Measurements from ENCODE around the gene XIAP. TPM values are rescaled to one million over a fixed set of nuclear protein-coding genes. Genes with fewer than 3 reads are reported as not detected.
"Not testable (repeated sequence)": the region's sequence is repeated elsewhere in the genome, so short reads cannot be mapped to it uniquely, and the experiment has no call there.

The XIAP gene
- 33.6 and 39.3 TPM in 2 replicates for total RNA-seq

- DNase-seq (ENCODE audit: low read depth, low spot score): peak; percentile 62
These were observed at the start of gene XIAP for GRCh38 chrX:123859846-123860838. XIAP (plus strand) TSS chrX:123860053; CDS start chrX:123885663, 25,610 bp downstream.

- DNase-seq (ENCODE audit: low read depth, low spot score): no peak
These were observed 45.5 kb upstream of the XIAP start for GRCh38 chrX:123814343-123814742.

- DNase-seq (ENCODE audit: low read depth, low spot score): not testable (repeated sequence)
These were observed 44.9 kb upstream of the XIAP start for GRCh38 chrX:123814934-123815394.

- no peak for DNase-seq (ENCODE audit: low read depth, low spot score)
These were observed 42.5 kb upstream of the XIAP start for GRCh38 chrX:123817288-123817894.

GRCh38 chrX:123818243-123818642 lies 41.6 kb upstream of the XIAP start:
- DNase-seq (ENCODE audit: low read depth, low spot score): no peak

DNA sequence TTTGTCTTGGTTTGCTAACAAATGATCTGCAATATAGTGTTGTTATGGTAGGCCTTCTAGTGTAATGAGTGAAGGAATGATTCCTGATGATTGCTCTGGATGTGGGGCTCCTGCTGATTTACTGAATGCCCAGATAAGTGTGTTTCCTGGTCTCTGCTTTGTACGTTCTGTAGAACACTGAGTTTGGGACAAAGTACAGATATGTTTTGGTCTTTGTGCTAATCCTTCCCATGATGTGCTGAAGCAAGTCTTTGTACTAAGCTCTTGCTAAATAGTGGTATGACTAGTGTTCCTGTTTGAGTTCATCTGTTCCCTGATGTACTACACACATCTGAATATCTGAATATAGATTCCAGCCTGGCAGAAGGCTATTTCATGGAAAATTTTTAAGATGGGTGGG lies 36.9 kb upstream of the XIAP start:
- no peak for DNase-seq (ENCODE audit: low read depth, low spot score)

GRCh38 chrX:123830309-123830708 lies 29.5 kb upstream of the XIAP start:
- DNase-seq (ENCODE audit: low read depth, low spot score): no peak

DNA sequence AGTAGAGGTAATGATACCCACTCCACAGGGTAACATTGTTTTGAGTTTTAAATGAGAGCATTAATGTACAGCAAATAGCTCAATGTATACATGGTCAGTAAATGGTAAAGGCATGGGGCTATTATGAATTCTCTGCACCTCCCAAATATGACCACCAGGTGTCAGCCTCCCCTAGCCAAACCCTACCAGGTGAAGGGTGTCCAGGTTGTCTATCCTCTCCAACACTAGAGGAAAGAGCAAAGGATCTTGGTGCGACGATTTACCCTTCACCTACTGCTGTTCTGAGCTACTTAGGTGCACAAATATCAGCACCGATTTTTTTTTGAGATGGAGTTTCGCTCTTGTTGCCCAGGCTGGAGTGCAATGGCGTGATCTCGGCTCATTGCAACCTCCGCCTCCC lies 26.5 kb upstream of the XIAP start:
- DNase-seq (ENCODE audit: low read depth, low spot score): no peak

DNA sequence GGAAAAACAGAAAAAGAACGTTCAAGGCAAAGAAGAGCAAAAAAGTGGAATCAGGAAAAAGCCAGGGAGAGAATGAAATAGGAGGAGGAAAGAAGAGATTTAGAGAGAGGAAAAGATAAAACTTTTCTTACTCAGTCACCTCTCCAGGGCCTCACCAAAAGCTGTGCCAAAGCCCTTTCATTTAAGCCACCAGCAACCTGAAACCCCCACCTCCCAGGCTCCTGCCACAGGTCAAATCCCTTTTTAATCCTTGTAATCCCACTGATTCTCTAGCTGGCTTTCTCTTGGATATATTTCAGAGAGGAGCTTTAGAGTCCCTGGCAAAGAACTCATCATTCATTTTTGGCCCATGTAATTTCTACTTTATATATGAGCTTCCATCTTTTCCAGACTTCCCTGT lies 25.7 kb upstream of the XIAP start:
- DNase-seq (ENCODE audit: low read depth, low spot score): no peak

DNA sequence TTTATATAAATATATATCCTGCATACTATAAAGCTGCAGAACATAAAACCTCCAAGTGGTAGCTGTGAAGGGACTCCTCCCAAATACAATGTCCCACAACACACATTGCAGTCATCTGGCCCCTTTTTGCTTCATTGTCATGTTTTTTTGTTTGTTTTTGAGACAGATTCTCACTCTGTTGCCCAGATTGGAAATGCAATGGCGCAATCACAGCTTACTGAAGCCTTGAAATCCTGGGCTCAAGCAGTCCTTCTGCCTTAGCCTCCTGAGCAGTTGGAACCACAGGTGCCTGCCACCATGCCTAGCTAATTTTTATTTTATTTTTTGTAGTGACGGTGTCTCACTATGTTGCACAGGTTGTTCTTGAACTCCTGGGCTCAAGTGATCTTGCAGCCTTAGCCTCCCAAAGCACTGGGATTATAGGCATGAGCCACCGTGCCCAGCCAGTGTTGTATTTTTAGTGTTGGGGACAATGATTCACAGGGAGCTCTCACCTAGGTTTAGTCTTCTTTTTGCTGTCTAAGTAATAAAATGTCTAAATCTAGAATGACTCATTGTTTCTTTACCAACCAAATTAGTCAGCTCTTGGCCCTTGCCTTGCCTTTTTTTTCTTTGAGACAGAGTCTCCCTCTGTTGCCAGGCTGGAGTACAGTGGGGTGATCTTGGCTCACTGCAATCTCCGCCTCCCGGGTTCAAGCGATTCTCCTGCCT lies 24.0 kb upstream of the XIAP start:
- no peak for DNase-seq (ENCODE audit: low read depth, low spot score)

DNA sequence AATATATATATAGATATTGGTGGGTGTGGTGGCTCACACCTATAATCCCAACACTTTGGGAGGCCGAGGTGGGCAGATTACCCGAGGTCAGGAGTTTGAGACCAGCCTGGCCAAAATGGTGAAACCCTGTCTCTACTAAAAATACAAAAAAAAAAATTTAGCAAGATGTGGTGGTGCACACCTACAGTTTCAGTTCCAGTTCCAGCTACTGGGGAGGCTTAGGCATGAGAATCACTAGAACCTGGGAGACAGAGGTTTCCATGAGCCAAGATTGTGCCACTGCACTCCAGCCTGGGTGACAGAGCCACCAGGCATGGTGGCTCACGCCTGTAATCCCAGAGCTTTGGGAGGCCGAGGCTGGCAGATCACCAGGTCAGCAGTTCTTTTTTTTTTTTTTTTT lies 14.7 kb upstream of the XIAP start:
- DNase-seq (ENCODE audit: low read depth, low spot score): not testable (repeated sequence)

DNA sequence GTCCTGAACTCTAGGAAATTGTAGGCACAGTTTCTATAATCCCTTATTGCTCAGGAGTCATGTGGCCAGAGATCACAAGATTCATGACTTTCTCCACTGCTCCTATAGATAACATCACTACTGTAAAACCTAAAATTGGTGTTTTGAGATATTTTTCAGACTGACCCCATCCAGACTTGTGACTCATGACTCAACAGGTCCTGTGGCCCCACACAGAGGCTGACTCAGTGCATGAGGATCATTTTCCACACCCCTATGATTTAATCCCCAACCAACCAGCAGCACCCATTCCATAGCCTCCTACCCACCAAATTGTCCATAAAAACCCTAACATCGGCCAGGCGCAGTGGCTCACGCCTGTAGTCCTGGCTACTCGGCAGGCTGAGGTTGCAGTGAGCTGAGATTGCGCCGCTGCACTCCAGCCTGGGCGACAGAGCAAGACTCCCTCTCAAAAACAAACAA lies 13.2 kb upstream of the XIAP start:
- no peak for DNase-seq (ENCODE audit: low read depth, low spot score)

GRCh38 chrX:123847056-123847455 lies 12.8 kb upstream of the XIAP start:
- no peak for DNase-seq (ENCODE audit: low read depth, low spot score)

- DNase-seq (ENCODE audit: low read depth, low spot score): no peak
These were observed 10.8 kb upstream of the XIAP start for GRCh38 chrX:123849096-123849495.

DNA sequence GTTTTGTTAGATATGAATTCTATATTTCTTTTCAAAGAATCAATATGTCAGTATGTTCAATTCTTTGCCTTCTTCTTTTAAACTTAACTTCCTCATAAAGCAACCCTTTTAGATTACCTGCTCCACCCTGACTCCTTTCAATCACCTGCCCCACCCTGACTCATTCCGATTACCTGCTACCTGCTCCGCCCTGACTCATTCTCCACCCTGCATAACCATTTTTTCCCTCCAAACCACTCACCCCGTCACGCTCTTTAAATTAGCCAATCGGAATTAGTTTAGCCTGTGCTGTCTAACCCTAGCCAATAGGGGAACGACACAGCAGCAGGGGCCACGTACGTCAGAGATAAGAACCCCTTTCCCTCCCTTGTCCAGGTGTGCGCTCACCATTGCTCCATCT lies 9.9 kb upstream of the XIAP start:
- DNase-seq (ENCODE audit: low read depth, low spot score): not testable (repeated sequence)

DNA sequence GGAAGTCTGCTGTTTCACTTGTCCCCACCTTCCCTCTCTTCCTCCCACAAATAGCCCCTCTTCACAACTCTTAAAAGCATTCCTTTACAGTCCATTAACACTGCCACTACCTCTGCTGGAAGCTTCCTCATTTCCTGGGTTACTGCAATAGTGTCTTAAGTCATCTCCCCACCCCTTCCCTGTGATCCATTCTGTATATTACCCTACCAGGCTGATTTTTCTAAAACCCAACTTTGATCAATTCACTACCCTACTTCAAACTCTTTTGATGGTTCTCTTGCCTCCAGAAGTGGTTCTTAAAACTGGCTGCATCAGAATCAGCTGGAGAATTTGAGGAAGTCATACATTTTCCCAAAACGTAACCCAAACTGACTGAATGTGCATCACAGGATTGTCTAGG lies 8.8 kb upstream of the XIAP start:
- no peak for DNase-seq (ENCODE audit: low read depth, low spot score)

DNA sequence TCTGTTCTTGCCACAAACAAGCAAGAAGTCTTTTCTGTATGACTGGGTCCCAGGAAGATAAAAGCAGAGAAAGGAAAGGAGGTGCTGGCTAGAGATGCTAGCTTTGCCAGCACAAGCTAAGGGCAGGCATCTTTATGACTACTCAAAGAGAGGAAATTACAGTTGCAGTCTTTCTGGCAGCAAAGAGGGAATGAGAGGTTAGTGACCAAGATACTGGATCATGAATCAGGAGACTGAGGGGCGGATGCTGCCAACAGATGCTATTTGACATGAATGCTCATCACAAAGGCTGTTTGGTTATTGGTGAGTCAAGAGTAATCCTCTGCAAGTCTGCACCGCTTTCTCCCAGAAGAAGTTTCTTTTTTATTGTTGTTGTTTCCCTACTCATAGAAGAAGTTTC lies 5.5 kb upstream of the XIAP start:
- DNase-seq (ENCODE audit: low read depth, low spot score): no peak

DNA sequence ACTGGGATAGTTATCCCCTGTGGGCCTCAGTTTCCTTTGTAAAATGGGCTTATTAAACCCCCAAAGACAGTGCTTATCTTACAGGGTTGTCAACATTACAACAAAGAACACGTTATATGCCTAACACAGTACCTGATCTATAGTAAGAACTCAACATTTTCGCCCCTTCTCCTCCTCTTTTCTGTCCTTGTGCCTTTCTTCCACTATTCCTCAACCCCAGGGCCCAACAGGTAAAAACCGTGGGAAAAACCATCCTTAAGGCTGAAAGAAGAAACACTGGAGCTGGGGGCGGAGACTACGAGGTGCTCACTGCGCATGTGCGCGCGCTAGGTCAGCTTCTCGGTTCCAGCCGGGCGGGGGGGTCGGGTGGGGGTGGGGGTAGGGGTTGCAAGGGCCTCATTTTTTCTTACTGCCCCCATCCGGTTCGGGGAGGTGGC lies 426 bp upstream of the XIAP start:
- no peak for DNase-seq (ENCODE audit: low read depth, low spot score)

GRCh38 chrX:123860983-123861382 lies 1.1 kb downstream of the XIAP start:
- DNase-seq (ENCODE audit: low read depth, low spot score): no peak

DNA sequence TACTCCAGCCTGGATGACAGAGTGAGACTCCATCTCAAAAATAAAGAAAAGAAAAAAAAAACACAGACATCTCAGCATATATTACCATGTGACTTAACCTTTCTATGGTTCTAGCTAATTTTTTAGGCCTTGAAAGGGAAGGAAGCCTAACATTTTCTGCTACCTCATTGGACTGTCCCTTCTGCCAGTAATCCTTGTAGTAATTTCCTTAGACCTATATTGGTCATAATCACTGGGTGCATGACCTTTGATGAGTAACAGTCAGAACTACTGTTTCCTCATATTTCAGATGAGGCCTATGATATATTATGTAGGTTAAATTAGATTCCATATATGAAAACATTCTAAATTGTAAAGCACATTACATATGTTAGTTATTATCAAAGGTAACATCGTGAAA lies 9.6 kb downstream of the XIAP start:
- DNase-seq (ENCODE audit: low read depth, low spot score): no peak

- no peak for DNase-seq (ENCODE audit: low read depth, low spot score)
These were observed 11.5 kb downstream of the XIAP start for GRCh38 chrX:123871309-123871708.

GRCh38 chrX:123873956-123874355 lies 14.1 kb downstream of the XIAP start:
- DNase-seq (ENCODE audit: low read depth, low spot score): no peak
